Measurements from ENCODE around the gene FOXP1. TPM values are rescaled to one million over a fixed set of nuclear protein-coding genes. Genes with fewer than 3 reads are reported as not detected.

FOXP1 gene
- total RNA-seq, 1 experiment from 2014 or later, result 2.9 TPM

GRCh38 chr3:71144525-71145253 is 438.8 kb downstream of the FOXP1 start:
- DNase-seq (ENCODE audit: low read depth, low spot score), result no peak
- no peak overlapping the region for H3K27ac ChIP-seq (ENCODE audit: low read length)
- intact Hi-C loops (cut with micrococcal nuclease; ENCODE audit: unreplicated experiment) (no loop called here), in situ Hi-C loops (cut with HindIII; ENCODE audit: low pct_unique_long_range_greater_than_20kb, low sequenced_read_pairs) (no loop called here)
- H3K36me3 ChIP-seq (ENCODE audit: control insufficient read depth, insufficient read depth, low read length), result no peaks in the 10 kb centered on the region
- no peaks in the 10 kb centered on the region for H3K27me3 ChIP-seq (ENCODE audit: control insufficient read depth, insufficient read depth, low read length)
- TF ChIP-seq SIN3A (IDR thresholded peaks at IDR 0.05; ENCODE audit: borderline replicate concordance, insufficient read depth, low read depth, low read length) (no peak), CTCF (IDR thresholded peaks at IDR 0.05) (no peak), TCF7L2 (IDR thresholded peaks at IDR 0.05; ENCODE audit: low read depth, low read length) (no peak), POLR2AphosphoS5 (IDR thresholded peaks at IDR 0.05; ENCODE audit: low read depth, low read length) (no peak), REST (IDR thresholded peaks at IDR 0.05; ENCODE audit: insufficient read depth in 1 of 2, low read depth in 2 of 2, low read length in 1 of 2) (no peak)
- H3K9me3 ChIP-seq (ENCODE audit: control insufficient read depth, insufficient read depth, low read depth, low read length), result no peaks in the 10 kb centered on the region
- ATAC-seq, result no peak
- H3K4me3 ChIP-seq (ENCODE audit: low read depth in 2 of 2, low read length in 2 of 2), result no peak overlapping the region
- H3K4me1 ChIP-seq (ENCODE audit: control insufficient read depth, insufficient read depth, low read length), result no peaks in the 10 kb centered on the region
- POLR2A ChIA-PET, result no interaction called here
- no TSS peak for BruUV-seq (replicated peaks)
- CTCF ChIA-PET, result no interaction called here

- BruUV-seq (replicated peaks), result no TSS peak
These were observed 440.0 kb downstream of the FOXP1 start for GRCh38 chr3:71143493-71143892.

More at GRCh38 chr3:71143493-71143892, 440.0 kb downstream of the FOXP1 start:
- TF ChIP-seq REST (IDR thresholded peaks at IDR 0.05; ENCODE audit: insufficient read depth in 1 of 2, low read depth in 2 of 2, low read length in 1 of 2) (no peak), TCF7L2 (IDR thresholded peaks at IDR 0.05; ENCODE audit: low read depth, low read length) (no peak), SIN3A (IDR thresholded peaks at IDR 0.05; ENCODE audit: borderline replicate concordance, insufficient read depth, low read depth, low read length) (no peak), POLR2AphosphoS5 (IDR thresholded peaks at IDR 0.05; ENCODE audit: low read depth, low read length) (no peak)
- POLR2A ChIA-PET, result no interaction called here
- CTCF ChIA-PET, result no interaction called here
- DNase-seq (ENCODE audit: low read depth, low spot score) (no peak), ATAC-seq (no peak)
- in situ Hi-C loops (cut with HindIII; ENCODE audit: low pct_unique_long_range_greater_than_20kb, low sequenced_read_pairs) (no loop called here), intact Hi-C loops (cut with micrococcal nuclease; ENCODE audit: unreplicated experiment) (no loop called here)
- Histone ChIP-seq H3K27me3 (ENCODE audit: control insufficient read depth, insufficient read depth, low read length) (no peaks in the 10 kb centered on the region), H3K4me1 (ENCODE audit: control insufficient read depth, insufficient read depth, low read length) (no peaks in the 10 kb centered on the region), H3K4me3 (ENCODE audit: low read depth in 2 of 2, low read length in 2 of 2) (no peak overlapping the region), H3K9me3 (ENCODE audit: control insufficient read depth, insufficient read depth, low read depth, low read length) (no peaks in the 10 kb centered on the region), H3K36me3 (ENCODE audit: control insufficient read depth, insufficient read depth, low read length) (no peaks in the 10 kb centered on the region), H3K27ac (ENCODE audit: low read length) (no peak overlapping the region)

Data from Panc1 (cell line).